Anterior cingulate cortex (tissue), 58 donors: ENCODE data around the gene SSTR5.
"Not testable (repeated sequence)": the region's sequence is repeated elsewhere in the genome, so short reads cannot be mapped to it uniquely, and the experiment has no call there.

ENCODE experiments used
- DNase-seq, 58 donors: peaks; one replicate each; lab custom pipeline; 2025; lab: John Stamatoyannopoulos, UW

Gene SSTR5

GRCh38 chr16:1086443-1086842 is 13.9 kb downstream of the SSTR5 start:
- not testable (repeated sequence) for DNase-seq

- DNase-seq = no peak
Observed at GRCh38 chr16:1088295-1089170, 16.0 kb downstream of the SSTR5 start.

GRCh38 chr16:1089439-1089821 is 16.9 kb downstream of the SSTR5 start:
- DNase-seq = no peak

- DNase-seq = peak in 2 of 58 donors; percentile 6 to 31
Observed at GRCh38 chr16:1089822-1090619, 17.5 kb downstream of the SSTR5 start.

GRCh38 chr16:1090620-1091587 is 18.4 kb downstream of the SSTR5 start:
- no peak for DNase-seq

GRCh38 chr16:1091992-1092552 is 19.5 kb downstream of the SSTR5 start:
- no peak for DNase-seq

GRCh38 chr16:1092685-1093283 is 20.2 kb downstream of the SSTR5 start:
- DNase-seq = not testable (repeated sequence)

GRCh38 chr16:1093284-1094123 is 21.0 kb downstream of the SSTR5 start:
- DNase-seq = no peak

GRCh38 chr16:1094124-1094479 is 21.6 kb downstream of the SSTR5 start:
- DNase-seq = no peak

GRCh38 chr16:1094601-1095449 is 22.3 kb downstream of the SSTR5 start:
- DNase-seq = no peak

- no peak for DNase-seq
Observed at GRCh38 chr16:1095450-1096168, 23.1 kb downstream of the SSTR5 start.

- peak in 19 of 58 donors; percentile 6 to 42 (median 27) for DNase-seq
Observed at GRCh38 chr16:1096169-1097082, 23.9 kb downstream of the SSTR5 start, which contains the start of gene C1QTNF8. Gene C1QTNF8, minus strand, starts transcription at chr16:1096244. Its CDS starts 1,322 bp downstream, at chr16:1094922.

- DNase-seq = no peak
Observed at GRCh38 chr16:1097156-1097555, 24.6 kb downstream of the SSTR5 start.

GRCh38 chr16:1097800-1098199 is 25.3 kb downstream of the SSTR5 start:
- peak in 15 of 58 donors; percentile 1 to 72 (median 23) for DNase-seq

GRCh38 chr16:1098266-1098991 is 25.9 kb downstream of the SSTR5 start:
- peak in 9 of 58 donors; percentile 2 to 40 (median 16) for DNase-seq
